HG03108 (cell line): ENCODE measurements around the gene APOL5.
"Not testable (repeated sequence)": the region's sequence is repeated elsewhere in the genome, so short reads cannot be mapped to it uniquely, and the experiment has no call there.

Experiments used
- ATAC-seq: cut with Tn5 transposase; IDR thresholded peaks from one replicate; pipeline ENCODE4 v1.9.1; 2021; ENCODE audit warnings: moderate library complexity; ENCODE audit not compliant: unreplicated experiment

The APOL5 gene

DNA sequence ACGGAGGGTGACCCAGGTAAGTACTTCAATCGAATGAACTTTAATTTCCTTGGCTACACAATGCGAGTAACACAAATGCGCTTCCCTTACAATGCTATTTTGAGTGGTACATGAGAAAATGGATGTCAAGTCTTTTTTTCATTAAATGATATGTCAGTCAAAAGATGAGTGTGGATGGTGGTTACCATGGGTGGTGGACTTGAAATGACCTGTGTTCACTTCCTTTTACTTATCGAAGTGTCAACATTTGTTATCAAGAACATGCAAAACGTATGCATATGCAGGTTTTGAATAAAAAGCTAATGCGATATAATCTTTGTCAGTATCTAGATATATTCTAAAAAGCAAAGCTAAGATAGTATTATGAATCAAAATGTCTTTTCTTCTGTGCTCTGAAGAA is 8.8 kb upstream of the APOL5 start:
- ATAC-seq, result no peak

DNA sequence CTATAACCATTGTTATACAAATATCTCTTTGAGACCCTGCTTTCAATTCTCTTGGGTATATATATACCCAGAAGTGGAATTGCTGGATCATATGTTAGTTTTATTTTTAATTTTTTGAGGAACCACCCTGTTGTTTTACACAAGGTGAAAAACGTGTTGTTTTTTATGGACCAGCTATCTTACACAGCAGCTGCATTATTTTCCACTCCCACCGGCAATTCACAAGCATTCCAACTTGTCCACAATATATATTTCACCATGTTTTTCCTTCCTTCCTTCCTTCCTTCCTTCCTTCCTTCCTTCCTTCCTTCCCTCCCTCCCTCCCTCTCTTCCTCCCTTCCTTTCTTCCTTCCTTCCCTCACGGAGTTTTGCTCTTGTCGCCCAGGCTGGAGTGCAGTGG is 6.3 kb upstream of the APOL5 start:
- ATAC-seq, result no peak

DNA sequence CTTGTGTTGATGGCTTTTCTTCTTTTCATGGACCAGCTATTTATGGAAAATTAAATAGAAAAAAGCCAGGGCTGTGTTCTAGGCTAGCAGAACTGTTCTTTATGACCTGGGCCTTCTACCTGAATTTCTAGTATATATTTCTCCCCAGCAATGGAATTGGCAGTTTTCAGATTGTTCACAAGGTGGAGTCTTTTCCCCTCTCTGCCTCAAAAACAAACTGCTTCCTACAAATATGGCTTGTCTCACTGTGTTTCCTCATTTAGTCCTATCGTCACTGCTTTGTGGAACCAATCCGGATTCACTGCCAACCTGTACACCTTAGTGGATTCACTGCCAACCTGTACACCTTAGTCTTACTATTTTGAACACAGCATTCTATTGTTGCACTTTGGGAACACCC is 5.0 kb upstream of the APOL5 start:
- no peak for ATAC-seq

DNA sequence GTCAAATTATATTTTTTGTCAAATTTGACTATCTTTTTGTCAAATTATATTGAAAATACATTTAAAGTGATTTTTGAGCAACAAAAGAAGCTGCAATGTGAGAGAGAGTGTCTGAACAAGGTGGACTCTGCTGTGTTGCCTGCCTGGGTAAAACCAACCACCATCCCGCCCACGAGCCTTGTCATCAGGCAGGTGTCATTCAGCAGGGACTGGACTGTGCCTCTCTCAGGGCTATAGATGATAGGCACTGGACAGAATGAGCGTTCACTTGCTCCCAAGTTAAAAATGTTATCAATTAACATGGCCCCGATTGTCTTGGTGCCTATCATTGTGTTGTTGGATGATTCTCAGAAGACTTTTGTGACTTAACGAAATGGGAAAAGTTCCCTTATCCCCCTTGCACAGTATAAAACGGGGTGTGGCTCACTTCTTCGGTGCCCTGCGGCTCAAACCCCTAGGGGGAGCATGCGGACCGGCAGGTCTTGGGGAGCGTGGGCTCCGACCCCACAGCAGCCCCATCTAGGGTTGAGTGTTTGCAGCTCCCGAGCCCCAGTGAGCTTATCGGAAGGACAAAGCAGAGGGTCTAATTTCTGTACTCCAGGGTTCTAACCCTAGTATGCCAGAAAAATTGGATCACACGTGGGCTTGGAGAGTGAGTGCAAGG is 1.7 kb downstream of the APOL5 start:
- ATAC-seq, result no peak

DNA sequence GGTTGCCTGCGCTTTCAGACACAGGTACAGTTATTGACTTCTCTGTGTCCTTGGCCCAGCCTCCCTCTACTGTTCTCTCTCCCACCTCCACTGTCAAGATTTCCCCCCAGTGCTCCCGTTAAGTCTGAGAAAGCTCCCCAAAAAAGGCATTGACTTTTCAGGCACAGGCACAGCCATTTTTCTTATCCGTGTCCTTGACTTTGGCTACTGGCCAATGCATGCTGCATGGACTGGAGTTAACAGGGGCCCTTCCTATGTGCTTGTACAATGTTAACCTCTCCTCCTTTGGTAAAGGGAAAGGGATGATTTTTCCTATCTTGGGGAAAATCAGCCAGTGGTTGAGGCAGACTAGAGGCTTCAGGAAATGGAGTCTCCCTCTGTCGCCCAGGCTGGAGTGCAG is 4.3 kb downstream of the APOL5 start:
- ATAC-seq, result no peak

DNA sequence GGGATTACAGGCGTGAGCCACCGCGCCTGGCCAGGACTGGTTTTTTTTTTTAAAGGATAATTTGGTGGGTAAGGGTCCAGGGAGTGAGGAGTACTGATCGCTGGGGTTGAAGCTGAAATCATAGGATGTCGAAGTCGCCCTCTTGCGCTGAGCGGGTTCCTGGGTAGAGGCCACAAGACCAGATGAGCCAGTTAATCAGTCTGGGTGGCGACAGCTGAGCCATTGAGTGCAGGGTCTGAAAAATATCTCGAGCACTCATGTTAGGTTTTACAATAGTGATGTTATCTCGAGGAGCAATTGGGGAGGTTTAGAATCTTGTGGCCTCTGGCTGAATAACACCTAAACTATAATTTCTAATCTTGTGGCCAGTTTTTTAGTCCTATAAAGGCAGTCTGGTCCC is 7.8 kb downstream of the APOL5 start:
- no peak for ATAC-seq

DNA sequence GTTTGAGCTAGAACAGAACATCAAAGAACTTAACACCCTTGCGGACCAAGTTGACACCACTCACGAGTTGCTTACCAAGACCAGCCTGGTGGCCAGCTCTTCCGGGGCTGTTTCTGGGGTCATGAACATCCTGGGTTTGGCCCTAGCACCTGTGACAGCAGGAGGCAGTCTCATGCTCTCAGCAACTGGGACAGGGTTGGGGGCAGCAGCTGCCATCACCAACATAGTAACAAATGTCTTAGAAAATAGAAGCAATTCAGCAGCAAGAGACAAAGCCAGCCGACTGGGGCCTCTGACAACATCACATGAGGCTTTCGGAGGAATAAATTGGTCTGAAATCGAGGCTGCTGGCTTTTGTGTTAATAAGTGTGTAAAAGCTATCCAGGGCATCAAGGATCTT is 8.7 kb downstream of the APOL5 start:
- ATAC-seq, result no peak

DNA sequence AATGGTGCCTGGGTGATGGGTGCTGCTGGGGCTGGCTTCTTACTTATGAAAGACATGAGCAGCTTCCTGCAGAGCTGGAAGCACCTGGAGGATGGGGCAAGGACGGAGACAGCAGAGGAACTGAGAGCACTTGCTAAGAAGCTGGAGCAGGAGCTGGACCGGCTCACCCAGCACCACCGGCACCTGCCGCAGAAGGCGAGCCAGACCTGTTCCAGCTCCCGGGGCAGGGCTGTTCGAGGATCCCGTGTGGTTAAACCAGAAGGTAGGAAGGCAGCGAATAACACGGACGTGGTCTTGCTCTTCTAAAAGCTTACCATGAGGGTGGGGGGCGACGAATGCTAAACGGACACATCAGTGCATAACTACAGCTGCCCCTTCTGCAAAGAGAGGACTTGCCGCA is 9.3 kb downstream of the APOL5 start:
- no peak for ATAC-seq

DNA sequence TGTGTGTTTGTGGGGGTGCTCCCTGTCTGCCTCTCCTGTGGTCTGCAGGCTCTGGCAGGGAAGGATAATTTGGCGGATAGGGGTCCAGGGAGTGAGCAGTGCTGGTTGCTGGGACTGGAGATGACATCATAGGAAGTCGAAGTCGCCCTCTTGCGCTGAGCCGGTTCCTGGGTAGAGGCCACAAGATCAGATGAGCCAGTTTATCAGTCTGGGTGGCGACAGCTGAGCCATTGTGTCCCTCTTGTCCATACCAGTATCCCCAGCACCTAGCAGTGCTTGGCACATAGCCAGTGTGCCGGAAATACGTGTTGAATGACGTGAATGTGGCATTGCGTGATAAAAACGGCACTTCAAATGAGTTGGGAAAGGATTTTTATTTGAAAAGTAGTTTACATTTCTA is 9.8 kb downstream of the APOL5 start:
- no peak for ATAC-seq

DNA sequence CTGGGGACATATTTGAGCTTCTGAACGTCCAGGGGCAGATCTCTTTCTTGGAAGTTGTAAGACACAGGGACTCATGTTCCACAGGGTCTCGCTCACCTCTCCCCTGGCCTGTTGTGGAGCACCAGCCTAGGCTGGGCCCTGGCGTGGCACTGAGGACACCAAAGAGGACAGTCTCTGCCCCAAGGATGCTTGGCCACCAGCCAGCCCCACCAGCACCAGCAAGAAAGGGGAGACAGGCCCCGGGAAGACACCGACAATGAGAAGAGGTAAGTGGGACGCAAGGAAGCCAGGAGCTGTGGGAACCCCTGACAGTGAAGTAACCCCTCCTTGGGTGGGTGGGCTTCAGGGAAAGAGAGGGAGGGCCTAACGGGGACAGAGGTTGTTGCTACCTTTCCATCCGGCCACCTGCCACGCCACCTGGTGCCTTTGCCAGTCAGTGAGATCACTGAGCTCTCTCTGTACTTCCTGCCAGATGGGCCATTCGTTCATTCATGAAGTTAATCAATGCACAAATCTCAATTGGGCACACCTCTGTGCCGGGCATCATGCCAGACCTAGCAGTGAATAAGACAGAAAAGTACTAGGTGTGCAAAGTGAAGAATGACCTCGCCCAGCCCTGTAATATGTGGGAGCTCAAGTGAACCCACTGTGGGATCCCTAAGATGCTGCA is 11.1 kb downstream of the APOL5 start:
- ATAC-seq, result no peak

DNA sequence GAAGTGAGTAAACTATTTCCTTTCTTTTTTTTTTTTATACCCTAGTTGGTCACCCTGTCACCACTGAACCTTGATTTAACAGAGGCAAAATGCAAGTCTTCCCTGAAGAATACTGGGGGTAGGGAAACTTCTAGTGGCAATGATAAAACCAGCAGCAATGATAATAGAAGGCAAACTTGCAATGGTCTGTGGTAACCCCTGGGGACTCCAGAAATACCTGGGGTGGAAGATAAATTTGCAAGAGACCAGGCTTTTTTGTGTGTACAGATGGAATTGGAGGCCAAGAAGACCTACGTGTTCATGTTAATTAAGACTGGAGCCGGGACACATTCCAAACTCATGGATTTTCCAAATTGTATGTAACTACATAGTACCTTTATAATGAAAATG is 11.6 kb downstream of the APOL5 start:
- ATAC-seq, result no peak

DNA sequence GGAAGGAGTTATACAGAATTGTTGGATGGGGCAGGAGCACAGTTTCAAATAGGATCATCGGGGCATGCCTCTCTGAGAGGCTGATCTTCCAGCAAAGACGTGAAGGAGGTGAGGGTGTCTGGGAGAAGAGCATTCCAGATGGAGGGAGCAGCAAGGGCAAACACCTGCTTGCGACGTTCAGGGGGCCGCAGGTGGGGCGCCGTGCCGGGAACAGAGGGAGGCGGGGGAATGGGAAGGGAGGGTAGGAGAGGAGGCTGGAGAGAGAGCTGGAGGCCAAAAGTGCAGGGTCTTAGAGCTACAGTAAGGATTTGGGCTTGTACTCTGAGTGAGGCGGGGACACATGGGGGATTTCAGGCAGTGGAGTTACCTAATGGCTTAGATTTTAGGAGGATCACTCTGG is 13.6 kb downstream of the APOL5 start:
- no peak for ATAC-seq

DNA sequence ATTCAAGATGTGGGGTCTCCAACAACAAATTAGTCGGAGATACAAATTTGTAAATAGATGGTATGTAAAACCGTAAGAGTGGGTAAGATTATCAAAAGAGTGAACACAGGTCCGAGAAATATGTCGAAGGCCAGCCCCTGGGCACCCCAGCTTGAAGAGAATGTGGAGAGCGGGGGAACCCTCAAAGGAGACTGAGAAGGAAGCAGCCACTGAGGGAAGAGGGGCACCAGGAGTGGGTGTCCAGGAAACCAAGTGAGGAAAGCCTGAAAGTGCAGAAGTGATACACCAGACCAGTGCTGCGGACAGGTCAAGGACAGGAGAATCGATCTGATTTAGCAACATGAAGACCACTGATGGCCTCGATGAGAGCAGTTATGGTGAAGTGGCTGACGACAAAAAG is 14.4 kb downstream of the APOL5 start:
- ATAC-seq, result no peak

DNA sequence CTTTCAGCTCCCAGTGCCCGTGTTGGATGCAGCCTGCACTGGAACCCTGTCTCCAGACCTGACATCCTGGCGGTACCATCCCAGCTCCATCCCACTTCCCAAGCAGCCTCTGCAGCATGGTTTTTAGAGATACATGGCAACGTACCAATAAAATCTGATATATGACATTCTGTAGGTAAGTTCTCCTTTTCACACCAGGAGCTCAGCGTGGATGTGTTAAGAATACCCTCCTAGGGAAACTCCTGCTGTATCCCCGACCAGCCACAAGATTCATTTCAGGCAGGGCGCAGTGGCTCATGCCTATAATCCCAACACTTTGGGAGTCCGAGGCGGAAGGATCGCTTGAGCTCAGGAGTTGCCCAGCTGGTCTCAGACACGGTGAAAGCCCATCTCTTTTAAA is 15.4 kb downstream of the APOL5 start:
- ATAC-seq, result no peak

DNA sequence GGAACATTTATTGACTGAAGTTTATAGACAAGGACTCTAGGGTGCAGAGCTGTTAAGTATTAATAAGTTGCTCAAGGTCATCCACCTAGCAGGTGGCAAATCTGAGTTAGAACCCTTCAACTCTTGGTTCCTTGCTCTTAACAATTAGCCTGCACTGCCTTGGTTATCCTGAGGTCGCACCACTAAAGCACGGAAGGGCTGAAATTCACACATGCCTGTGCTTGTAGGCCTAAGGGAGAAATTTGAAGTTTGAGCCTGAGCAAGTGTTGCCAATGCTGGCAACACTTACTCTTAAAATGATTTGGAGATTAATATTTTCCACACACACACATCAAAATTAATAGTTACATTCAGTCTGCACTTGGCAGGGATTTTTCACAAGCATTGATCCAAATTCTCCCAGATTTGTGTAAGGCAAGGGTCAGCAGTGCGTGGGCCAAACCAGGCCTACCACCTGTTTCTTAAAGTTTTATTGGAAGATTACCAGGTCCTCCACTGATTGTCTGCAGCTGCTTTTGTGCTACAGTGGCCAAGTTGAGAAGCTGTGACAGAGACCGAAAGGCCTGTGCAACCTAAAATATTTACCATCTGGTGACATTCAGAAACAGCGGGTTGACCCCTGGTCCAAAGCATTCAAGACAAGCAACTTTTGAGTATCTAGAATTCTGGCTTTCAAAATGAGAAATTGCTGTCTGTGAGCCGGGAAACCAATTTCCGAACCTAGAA is 16.3 kb downstream of the APOL5 start:
- no peak for ATAC-seq

DNA sequence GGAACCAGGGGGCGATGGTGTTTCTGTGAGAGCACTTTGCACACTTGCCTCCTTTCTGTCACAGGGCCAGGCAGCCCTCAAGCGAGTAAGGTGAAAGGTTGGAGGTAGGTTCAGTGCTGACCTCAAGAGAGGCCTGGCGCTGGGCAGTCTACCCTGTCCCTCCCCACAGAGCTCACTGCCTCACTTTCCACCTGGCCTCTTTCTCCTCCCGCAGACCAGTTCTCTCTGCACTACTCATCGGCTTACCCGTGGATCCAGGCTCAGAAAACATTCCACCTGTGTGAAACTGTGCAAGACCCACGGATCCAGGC is 16.8 kb downstream of the APOL5 start:
- no peak for ATAC-seq

DNA sequence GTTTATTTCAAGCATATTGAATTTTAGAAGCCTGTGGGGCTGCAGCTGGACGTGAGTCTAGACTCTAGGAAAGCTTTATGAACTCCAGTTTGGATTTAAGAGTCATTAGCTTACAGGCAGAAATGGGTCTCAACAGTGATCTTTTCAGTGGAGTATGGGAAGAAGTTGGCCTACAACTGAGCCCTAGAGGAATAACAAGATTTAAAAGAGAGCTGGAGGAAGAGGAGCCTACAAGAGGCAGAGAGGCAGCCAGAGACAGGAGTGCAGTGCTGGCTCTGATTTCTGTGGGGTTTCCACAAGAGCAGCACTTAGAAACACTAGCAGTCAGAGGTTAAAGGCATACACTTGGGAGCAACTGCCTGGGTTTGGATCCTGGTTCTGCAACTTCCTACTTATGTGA is 17.9 kb downstream of the APOL5 start:
- no peak for ATAC-seq

DNA sequence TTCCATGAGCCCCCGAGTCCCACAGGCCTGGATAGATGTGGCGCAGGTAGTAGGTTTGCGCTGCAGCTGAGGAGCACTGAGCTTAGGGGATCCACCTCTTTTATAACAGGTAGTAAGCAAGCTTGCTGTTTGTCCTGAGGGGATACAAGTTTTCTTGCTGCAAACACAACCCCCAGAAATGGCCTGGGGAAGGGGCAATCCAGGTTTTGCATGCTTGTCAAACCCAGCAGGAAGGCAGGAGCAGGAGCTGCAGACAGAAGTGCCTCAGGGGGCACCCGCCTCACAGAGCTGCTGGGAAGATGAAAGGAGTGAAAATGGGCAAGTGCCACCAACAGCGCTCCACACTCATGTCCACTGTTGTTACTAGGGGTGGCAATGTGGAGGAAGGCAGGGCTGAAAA is 18.5 kb downstream of the APOL5 start:
- no peak for ATAC-seq

DNA sequence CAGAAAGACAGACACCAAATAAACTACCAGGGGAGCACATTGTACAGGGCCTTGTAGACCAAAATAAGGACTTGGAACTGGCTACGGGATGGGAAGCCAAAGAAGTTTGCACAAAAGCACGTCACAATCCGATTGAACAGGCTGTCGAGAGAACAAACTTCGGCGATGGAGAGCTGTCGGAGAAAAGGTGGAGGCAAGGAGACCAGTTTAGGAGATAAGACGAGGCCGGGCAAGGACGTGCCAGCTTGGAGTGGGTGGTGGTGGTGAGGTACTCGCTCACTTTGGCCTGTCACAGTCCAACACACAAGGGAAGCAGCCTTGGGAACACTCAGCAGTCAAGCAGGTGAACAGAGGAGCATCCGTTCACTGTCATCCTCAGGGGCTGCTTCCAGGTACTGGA is 19.0 kb downstream of the APOL5 start:
- no peak for ATAC-seq

DNA sequence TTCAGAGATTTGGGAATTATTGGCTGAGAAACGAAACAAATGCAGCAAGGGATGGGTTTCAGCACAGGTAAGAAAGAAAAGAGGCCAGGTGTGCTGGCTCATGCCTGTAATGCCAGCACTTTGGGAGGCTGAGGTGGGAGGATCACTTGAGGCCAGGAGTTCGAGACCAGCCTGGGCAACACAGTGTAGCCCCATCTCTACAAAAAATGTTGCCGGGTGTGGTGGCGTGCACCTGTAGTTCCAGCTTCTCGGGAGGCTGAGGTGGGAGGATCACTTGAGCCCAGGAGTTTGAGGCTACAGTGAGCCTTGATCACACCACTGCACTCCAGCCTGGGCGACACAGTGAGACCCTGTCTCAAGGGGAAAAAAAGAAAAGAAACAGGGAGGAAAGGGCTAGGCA is 20.2 kb downstream of the APOL5 start:
- ATAC-seq, result not testable (repeated sequence)

DNA sequence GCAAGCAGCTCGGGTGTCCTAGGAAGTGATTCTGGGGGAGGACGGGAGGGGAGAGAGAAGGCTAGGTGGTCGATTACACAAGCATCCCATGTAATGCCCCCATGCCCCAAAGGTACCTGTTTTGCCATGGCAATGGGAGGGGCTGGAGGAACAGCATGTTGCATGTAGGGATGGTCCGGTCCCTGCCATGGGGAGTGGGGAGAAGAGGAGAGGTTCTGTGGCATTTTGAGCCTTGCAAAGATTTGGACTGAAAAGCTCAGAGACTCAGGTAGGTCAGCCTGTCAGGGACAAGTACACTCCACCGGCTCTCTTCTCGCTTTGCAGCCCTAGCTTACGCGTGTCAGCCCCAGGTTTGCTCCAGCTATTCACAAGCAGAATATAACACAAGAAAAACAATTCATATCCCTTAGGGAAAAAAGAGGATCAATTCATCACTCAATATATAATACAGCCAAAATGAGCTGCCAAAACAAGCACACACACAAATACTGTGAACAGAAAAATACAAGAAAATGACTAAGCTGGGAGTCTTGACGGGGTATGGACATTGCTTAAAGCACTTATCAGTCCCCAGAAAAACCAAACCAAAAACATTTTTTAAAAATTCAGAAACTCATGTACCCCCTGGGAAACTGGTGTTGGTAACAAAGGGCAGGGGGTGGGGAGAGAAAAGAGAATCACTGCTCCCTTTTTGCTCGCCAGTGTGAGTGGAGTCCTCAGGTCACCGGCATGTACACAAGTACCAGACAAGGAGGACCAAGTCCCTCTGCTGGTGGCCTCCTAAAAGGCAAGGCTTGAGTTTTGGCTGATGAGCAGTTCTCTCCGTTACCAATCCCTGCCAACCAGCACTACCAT is 21.6 kb downstream of the APOL5 start:
- ATAC-seq, result no peak

DNA sequence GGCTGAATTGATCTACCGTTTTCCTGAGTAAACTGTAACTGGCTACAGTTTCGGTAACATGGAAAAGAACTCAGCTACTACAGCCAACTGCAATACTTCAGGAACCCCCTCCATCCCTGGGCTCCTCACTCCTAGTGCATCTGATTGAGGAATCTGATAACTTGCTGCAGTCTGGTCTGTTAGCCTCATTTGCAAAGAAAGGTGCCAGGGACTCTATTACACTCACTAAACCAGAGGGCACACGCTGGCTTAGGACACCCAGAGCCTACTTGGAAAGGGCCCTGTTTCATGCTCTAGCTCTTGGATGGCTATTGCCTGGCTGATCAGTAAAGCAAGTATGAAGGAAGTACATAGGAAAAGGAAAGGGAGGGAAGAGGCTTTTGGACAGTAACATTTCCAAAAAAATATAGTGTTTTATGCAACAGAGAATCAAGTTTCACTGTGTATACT is 22.3 kb downstream of the APOL5 start:
- no peak for ATAC-seq
